Fibroblast of skin of abdomen (primary cell): ENCODE data around the gene RGS7.
"Not testable (repeated sequence)": the region's sequence is repeated elsewhere in the genome, so short reads cannot be mapped to it uniquely, and the experiment has no call there.

Experiments used
- DNase-seq: peaks from one replicate; pipeline ENCODE4 v3.0.0-alpha.2; 2013

The RGS7 gene

DNA sequence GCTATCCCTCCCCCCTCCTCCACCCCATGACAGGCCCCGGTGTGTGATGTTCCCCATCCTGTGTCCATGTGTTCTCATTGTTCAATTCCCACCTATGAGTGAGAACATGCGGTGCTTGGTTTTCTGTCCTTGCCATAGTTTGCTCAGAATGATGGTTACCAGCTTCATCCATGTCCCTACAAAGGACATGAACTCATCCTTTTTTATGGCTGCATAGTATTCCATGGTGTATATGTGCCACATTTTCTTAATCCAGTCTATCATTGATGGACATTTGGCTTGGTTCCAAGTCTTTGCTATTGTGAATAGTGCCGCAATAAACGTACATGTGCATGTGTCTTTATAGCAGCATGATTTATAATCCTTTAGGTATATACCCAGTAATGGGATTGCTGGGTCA, 461.6 kb downstream of the RGS7 start:
- DNase-seq, result not testable (repeated sequence)

DNA sequence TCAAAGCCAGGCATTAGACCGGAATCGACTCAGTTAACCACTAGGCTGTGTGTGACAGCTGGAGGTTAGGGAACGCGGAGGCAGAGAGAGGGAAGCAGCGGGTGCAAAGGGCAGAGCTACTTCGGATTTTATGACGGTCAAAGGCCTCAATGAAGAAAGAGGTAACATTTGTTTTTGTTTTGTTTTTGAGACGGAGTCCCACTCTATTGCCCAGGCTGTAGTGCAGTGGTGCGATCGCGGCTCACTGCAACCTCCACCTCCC, 468.3 kb downstream of the RGS7 start:
- DNase-seq, result no peak

DNA sequence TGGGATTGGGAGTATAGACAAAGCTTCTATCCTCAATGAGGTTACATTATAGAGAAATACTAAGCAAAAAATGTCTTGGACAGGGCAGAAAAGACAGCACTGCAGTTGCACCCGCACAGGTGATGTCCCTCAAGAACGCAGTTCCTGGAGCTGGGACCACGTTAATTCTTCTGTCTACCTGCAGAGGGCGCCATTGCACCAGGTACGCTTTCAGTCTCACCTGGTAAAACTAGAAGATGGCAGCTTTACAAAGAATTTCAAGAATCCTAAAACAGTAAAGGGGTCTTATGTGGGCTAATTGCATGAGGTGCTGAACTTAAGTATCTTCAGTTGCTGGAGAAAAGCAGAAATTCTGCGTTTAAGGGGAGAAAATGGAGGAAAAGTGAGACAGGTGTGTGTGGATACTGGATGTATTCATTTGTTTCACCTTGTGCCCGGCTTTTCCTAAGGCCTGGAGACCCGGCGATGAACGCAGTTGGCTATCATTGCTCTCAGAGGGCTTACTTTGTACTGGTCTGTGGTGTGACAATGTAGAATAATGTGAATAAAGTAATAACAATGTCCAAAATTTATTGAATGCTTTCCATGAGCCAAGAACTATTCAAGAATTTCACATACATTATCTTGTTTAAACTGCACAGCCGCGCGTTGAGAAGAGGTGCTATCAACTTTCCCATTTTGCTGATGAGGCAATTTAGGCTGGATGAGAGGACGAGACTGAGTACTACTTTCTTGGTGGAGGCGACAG, 468.8 kb downstream of the RGS7 start:
- no peak for DNase-seq

DNA sequence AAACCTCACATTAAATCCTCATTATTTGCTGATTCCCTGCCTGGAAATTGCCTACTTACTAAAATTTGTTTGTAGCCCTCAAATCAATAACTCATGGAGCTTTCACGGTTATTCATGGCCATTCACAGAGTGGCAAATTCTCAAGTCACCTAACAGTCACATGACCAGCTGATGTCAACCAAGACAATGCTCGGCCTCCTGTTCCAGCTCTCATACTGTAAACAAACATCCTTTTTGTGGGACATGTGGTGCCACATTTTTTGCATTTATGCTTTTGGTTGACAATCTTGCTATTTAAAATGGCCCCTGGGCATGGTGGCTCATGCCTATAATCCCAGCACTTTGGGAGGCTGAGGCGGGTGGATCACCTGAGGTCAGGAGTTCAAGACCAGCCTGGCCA, 473.5 kb downstream of the RGS7 start:
- no peak for DNase-seq

DNA sequence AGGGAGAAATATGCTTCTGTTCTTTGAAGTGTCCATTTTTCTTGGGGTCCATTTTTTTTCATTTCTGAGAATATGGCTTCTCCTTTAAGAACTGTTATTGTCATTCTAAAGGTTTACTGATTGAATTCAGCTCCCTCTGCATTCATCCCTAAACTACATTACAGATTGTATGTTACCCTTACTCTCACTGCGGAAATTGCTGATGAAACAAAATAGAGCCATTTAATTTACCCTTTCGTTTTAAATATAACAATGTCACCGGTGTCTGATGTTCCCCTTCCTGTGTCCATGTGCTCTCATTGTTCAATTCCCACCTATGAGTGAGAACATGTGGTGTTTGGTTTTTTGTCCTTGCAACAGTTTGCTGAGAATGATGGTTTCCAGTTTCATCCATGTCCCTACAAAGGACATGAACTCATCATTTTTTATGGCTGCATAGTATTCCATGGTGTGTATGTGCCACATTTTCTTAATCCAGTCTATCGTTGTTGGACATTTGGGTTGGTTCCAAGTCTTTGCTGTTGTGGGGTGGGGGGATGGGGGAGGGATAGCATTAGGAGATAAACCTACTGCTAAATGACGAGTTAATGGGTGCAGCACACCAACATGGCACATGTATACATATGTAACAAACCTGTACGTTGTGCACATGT, 474.2 kb downstream of the RGS7 start:
- not testable (repeated sequence) for DNase-seq

DNA sequence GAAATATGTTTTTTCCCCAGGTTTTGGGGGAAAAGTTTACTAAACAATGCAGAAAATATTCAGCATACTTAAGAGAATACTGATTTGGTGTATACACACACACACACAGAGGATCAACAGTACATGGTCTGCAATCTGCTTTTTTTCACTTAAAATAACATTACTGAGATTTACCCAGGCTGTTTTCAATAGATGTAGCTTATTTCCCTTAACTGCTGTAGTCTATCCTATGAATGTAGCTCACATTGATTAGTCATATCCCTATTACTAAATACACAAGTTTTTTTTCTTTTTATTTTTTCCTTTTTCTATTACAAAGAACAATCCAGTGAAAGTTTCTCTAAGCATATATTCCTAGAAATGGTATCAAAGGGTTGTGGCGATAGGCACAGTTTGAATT, 478.4 kb downstream of the RGS7 start:
- DNase-seq, result no peak

DNA sequence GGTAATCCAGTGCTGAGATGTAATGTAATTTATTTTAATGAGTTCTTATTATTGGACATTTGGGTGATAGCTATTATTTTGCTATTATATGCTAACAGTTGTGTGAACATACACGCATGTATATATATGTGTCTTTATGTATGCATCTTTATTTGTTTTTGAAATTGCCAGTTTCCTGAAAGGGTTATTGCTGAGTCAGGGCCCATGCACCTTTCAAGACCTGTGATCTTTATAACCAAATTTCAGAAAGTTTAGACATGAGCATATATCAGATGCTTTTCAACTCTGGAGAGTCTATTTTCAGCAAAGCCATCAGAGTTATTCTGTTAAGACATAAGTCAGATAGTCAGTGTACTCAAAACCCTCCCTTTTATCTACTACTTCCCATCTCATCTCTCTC, 479.4 kb downstream of the RGS7 start:
- no peak for DNase-seq

DNA sequence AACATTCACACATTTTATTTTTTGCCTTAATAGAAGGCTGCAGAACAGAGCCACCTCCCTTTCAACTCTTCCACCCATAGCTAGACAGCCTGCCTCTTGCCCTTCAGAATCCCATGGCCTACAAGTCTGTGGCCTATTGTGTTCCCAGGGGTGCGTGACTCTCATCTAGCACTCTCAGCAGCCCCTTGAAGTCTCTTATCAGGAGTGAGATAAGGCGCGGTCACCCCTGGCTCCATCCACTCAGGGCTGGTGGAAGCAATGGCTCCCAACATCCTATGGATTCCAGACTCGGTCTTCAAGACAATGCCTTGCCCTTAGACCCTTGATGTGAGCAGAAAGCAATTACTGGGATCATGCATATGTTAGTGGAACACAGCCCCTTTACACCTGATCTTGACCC, 480.9 kb downstream of the RGS7 start:
- DNase-seq, result no peak

DNA sequence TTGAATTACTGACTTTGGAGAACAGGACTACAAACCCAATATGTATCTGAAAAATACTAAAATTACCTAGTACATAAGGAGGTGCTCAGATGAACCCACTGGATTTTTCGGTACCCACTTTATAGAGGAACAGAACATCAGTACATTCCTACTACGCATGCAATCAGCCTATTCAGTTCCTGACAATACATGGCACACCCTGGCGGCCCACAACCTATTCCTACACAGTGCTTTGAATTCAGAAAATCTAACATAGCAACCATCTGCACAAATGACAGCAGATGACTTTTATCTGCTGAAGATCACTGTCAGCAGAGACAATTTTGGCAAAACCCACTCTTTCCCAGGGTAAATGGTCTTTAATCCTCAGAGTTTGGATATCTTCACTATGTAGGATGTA, 487.9 kb downstream of the RGS7 start:
- DNase-seq, result no peak

DNA sequence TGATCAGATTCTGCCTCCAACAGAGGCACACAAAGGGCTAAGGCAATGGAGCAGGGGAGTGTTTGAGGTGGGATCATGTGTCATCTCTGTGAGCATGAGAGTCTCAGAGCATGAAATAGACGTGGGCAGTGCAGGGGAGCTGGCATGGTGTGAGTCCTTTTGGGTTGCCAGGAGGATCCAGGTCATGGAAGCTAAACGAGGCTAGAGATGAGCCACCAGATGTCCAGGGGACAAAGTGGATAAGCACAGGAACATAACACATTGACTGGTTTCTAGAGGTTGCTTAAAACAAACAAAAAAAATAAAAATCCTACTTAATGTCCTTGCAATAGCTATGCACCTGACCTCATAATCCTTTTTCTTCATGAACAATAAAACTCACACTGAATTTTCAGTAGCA, 490.3 kb downstream of the RGS7 start:
- no peak for DNase-seq

DNA sequence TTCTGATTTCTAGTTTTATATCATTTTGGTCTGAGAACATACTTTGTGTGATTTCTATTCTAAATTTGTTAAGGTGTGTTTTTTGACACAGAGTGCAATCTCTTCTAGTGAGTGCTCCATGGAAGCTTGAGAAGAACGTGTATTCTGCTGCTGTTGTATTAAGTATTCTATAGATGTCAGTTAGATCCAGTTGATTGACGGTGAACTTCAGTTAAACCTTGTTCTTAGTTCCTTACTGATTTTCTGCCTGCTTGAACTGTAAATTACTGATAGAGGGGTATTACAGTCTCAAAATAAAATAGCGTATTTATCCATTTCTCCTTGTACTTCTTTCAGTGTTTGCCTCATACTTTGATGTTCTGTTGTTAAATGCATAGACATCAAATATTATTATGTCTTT, 497.0 kb downstream of the RGS7 start:
- no peak for DNase-seq

DNA sequence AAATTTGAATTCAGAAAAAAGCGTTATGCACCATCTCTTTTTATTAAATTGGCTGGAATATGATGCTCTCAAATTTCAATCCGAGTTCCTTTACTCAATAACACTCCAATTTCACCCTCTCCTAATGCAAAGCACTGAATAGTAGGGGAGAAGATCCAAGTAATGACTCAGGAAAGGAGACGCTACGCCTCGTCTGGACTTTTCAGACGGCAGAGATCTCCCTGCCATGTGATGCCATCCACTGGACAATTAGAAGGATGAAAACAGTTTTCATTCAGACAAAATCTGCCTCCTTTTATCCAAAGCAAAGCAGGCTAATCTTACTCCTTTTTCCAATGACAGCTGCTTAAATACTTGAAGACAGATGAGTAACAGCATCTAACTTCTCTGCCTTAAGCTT, 502.6 kb downstream of the RGS7 start:
- peak; percentile 20 for DNase-seq

DNA sequence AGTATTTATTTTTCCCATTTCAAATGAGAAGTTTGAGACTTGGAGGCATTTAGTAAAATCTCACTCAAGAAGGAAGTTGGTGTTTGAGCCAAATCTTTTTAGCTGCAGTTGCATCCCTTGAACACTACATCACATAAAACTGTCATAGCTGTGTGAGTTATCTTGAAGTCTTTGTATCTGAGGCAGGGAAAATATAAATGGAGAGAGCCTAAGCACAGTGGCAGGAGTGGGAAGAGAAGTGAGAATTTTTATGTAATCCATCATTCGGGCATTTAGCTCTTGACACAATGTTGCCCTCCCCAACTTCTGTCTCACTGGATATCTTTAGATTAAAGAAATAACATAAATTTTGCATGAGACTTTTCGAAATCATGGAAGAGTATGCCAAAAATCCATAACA, 509.7 kb downstream of the RGS7 start:
- DNase-seq, result no peak

DNA sequence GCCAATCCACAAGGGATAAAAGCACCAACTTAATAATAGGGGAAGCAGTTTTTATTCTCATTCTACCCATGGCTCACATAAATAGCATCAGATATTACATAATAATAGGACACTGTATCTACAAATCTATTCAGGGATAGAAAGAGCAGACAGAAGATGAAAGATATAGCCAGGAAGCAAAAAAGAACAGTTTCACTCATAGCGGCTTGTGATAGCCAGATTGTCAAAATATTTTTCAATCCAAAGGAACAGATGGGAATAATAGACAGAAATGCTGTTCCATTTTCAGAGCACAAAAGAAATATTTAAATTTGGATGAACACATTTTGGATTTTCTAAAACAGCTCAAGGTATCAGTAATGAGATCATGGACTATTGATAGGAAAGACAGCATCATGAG, 512.5 kb downstream of the RGS7 start:
- no peak for DNase-seq

DNA sequence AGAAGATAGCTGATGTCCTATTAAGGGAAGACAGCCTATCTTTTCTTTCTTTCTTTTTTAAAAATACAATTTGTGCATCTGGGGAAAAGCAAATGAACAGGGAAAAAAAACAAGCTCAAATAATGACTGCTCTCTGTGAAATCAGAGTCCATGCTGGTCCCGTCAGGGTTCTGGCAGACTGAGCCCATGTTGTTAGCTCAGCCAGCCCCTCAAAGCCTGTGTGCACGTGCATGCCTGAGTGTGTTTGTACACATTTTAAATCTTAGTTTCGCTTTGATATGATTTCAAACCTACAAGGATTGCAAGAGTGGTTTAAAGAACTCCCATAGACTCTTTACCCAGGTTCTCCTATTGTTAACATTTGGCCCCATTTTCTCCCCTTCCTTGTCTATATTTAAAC, 513.2 kb downstream of the RGS7 start:
- no peak for DNase-seq

DNA sequence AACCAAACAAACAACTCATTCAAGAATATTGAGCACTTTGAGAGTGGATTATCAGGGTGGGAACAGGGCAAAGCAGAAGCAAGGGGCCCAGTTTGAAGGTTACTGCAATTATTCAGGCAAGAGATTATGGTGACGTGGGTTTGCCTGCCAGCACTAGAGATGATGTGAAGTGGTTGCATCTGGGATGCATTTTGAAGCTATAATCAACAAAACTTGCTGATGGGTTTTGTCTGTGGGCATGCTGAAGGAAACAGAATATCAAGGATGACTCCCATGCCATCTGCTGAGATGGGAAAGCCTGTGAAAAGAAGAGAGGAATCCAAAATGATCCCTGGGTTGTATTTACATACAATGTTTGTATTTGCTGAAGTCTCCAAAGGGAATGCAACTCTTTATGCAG, 520.7 kb downstream of the RGS7 start:
- no peak for DNase-seq

DNA sequence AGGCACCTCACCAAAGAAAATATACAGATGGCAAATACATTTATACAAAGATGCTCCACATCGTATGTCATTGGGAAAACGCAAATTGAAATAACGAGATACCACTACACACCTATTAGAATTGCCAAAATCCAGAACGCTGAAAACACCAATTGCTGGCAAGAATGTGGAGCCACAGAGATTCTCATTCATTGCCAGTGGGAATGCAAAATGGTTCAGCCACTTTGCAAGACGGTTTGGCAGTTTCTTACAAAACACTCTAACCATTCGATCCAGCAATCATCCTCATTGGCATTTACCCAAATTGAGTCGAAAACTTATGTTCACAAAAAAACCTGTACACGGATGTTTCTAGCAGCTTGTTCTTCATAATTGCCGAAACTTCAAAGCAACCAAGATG, 521.7 kb downstream of the RGS7 start:
- DNase-seq, result no peak

DNA sequence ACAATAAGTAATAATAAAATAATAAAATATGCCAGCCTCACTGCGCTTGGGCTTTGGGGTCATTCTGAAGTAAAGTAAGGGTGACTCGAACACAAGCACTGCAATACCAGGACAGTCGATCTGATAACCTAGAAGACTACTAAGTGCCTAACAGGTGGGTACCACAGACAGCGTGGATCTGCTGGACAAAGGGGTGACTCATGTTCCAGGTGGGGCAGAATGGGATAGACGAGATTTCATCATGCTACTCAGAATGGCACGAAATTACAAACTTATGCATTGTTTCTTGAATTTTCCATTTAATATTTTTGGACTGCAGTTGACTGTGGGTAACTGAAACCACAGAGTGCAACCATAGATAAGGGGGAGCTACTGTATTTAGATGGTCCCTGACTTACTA, 523.9 kb downstream of the RGS7 start:
- no peak for DNase-seq

DNA sequence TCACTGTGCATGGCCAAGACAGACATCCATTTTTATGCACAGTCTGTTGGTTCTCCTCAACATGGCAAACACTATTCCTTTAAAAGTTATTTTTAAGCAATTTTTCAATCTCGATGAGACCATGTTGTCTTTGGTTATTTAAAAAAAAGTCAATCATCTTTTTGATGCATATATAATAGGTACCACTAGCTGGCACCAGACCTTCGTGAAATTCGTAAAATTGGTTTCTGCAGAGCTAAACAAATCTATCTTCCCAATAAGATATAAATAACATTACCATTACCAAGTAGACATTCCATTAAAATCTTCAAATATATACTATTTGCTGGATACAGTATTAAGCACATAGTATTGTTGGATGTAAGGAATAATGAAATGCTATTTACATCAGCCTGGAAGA, 525.1 kb downstream of the RGS7 start:
- no peak for DNase-seq

DNA sequence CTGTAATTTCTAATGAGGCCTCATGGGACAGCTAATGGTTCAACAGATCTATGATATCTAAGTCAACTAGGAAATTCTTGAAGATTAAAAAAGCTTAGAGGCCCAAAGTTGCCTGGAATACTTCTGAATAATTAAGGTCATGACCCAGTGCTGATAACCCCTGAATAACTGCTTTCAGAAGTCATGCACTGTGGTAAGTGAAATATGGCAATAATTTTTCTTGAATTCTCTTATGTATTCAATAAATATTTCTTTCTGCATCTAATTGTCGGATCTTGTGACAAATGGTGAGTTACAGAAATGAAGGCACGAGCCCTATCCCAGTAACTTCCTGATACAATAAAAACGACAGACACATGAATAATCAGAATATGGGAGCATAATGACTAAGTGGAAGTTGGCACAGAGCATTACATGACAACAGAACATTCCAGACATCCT, 525.8 kb downstream of the RGS7 start:
- peak; percentile 73 for DNase-seq

DNA sequence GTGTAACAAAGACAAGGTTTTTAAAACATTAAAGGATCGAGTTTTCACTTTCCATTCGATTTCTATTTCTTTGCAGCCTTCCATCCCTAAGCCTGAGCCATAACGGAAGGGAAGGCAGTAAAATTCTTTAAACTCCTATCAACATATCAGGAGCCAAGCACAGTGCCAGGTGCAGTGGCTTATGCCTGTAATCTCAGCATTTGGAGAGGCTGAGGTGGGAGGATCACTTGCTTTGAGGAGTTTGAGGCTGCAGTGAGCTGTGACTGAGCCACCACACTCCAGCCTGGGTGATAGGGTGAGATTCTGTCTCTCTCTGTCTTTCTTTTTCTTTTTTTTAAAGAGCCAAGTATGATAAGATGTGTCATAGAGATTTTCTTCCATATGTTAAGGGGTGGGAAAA, 527.5 kb downstream of the RGS7 start:
- DNase-seq, result no peak

DNA sequence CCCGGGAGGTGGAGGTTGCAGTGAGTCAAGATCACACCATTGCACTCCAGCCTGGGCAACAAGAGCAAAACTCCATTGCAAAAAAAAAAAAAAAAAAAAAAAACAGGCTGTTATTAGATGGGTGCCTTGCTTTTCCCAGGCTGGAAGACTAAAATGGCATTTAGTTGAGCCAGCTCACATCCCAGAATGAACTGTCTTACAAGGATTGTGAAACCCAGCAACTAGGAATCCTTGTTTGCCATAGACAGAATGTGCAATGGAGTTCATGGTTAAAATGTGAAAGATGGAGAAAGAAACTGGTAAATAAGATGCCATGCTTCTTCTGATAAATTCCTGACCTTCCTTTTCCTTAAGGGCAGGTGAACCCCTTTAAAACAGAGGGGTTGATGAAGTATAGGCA, 529.2 kb downstream of the RGS7 start:
- no peak for DNase-seq

DNA sequence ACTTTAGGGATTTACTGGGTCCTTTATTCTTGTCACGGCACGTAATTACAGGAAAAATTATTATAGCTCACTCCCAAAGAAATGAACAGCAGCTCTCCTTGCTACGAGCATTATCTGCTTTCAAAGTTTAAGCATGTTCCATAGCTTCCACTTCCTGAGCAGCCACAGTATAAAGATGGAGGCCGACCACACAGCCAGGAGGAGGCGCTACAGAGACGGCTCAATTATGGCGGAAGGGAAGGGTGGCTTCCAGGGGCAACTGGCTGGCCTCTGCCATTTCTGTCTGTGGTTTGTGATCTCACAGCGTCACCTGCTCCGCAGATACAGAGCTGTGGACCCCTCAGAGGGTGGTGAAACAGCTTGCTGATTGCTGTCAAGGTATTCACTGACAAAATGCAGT, 532.8 kb downstream of the RGS7 start:
- DNase-seq, result no peak

DNA sequence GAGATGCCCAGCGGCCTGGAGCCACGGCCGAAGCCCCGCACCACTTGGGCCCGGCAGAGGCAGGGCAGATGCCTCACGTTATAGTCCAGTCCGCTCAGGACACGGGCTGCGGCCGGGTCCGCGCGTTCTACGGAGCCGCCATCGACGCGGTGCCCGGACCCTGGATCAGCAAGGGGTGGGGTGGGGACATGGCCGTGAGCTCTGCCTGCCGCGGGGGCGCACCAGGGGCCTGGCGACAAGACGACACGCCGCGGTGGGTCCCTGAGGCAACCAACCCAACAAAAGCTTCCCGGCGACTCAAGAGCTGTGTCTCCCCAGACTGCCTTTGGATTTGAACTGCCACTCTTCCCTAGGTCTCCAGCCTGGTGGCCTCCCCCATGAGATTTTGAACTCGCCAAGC, 533.6 kb downstream of the RGS7 start:
- no peak for DNase-seq

DNA sequence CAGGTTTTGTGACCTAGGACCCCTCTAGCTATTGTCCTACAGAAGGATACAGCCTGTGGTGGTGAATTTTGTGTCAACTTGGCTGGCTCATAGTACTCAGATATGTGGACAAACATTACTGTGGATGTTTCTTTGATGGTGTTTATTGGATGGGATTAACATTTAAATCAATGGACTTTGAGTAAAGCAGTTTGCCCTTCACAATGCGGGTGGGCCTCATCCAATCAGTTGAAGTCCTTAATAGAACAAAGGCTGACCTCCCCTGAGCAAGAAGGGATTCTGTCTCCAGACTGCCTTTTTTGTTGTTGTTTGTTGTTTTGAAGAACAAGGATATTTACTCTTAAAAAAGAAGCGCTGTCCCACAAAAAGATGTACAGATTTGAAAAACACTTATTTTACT, 535.1 kb downstream of the RGS7 start:
- DNase-seq, result no peak
